Measurements from ENCODE around the gene CLIC1. TPM values are rescaled to one million over a fixed set of nuclear protein-coding genes. Genes with fewer than 3 reads are reported as not detected.

The CLIC1 gene
- total RNA-seq, 1 donor from 2014 or later, result 310 TPM

GRCh38 chr6:31715022-31715958 lies 21.0 kb downstream of the CLIC1 start, which contains the start of gene LY6G6D:
Gene LY6G6D (plus strand): TSS chr6:31715348. CDS start chr6:31715356, 8 bp downstream.
- Histone ChIP-seq H3K4me3 (no peak within 1 kb of the TSS), H3K36me3 (no peaks in the 10 kb centered on the region), H3K27me3 (ENCODE audit: low read depth) (no peaks in the 10 kb centered on the region), H3K27ac (no peak within 1 kb of the TSS), H3K9me3 (no peaks in the 10 kb centered on the region), H3K4me1 (peaks cover 7% of the 10 kb centered on the region)
- DNase-seq (no peak), ATAC-seq (no peak)
- intact Hi-C loops (cut with DNase I), result no loop called here
- TF ChIP-seq CTCF (IDR thresholded peaks at IDR 0.05), result no peak

GRCh38 chr6:31713991-31714684 lies 22.2 kb downstream of the CLIC1 start:
- ATAC-seq, result no peak
- Histone ChIP-seq H3K27ac (no peak overlapping the region), H3K36me3 (no peaks in the 10 kb centered on the region), H3K4me1 (peaks cover 7% of the 10 kb centered on the region), H3K27me3 (ENCODE audit: low read depth) (no peaks in the 10 kb centered on the region), H3K9me3 (no peaks in the 10 kb centered on the region), H3K4me3 (no peak overlapping the region)
- no peak for DNase-seq
- TF ChIP-seq CTCF (IDR thresholded peaks at IDR 0.05), result no peak
- intact Hi-C loops (cut with DNase I), result no loop called here

- Histone ChIP-seq H3K9me3 (no peaks in the 10 kb centered on the region), H3K4me3 (no peak overlapping the region), H3K27me3 (ENCODE audit: low read depth) (no peaks in the 10 kb centered on the region), H3K36me3 (no peaks in the 10 kb centered on the region), H3K4me1 (peaks cover 7% of the 10 kb centered on the region), H3K27ac (no peak overlapping the region)
- ATAC-seq (no peak), DNase-seq (no peak)
- no peak for TF ChIP-seq CTCF (IDR thresholded peaks at IDR 0.05)
- intact Hi-C loops (cut with DNase I), result no loop called here
These were observed 22.9 kb downstream of the CLIC1 start for GRCh38 chr6:31713465-31713864.

GRCh38 chr6:31712296-31712695 lies 24.0 kb downstream of the CLIC1 start:
- ATAC-seq, result peak; percentile 45 to 47
- Histone ChIP-seq H3K9me3 (no peaks in the 10 kb centered on the region), H3K4me3 (no peak overlapping the region), H3K27me3 (ENCODE audit: low read depth) (no peaks in the 10 kb centered on the region), H3K27ac (no peak overlapping the region), H3K4me1 (peaks cover 7% of the 10 kb centered on the region), H3K36me3 (no peaks in the 10 kb centered on the region)
- TF ChIP-seq CTCF (IDR thresholded peaks at IDR 0.05), result no peak
- no peak for DNase-seq
- intact Hi-C loops (cut with DNase I), result no loop called here

GRCh38 chr6:31711233-31711632 lies 25.1 kb downstream of the CLIC1 start:
- peak; percentile 41 to 44 for ATAC-seq
- Histone ChIP-seq H3K9me3 (no peaks in the 10 kb centered on the region), H3K36me3 (no peaks in the 10 kb centered on the region), H3K4me3 (no peak overlapping the region), H3K4me1 (peaks cover 7% of the 10 kb centered on the region), H3K27me3 (ENCODE audit: low read depth) (no peaks in the 10 kb centered on the region), H3K27ac (no peak overlapping the region)
- intact Hi-C loops (cut with DNase I), result no loop called here
- no peak for DNase-seq
- no peak for TF ChIP-seq CTCF (IDR thresholded peaks at IDR 0.05)

All from lower lobe of right lung (tissue), 2 donors.